ENCODE data around the gene PANK3. TPM values are rescaled to one million over a fixed set of nuclear protein-coding genes. Genes with fewer than 3 reads are reported as not detected.
A peak's percentile ranks its signal among the peaks of the same experiment; 100 is the strongest.
"Not testable (repeated sequence)": the region's sequence is repeated elsewhere in the genome, so short reads cannot be mapped to it uniquely, and the experiment has no call there.

Gene PANK3
- total RNA-seq, 1 donor from 2014 or later: 96.6 TPM

DNA sequence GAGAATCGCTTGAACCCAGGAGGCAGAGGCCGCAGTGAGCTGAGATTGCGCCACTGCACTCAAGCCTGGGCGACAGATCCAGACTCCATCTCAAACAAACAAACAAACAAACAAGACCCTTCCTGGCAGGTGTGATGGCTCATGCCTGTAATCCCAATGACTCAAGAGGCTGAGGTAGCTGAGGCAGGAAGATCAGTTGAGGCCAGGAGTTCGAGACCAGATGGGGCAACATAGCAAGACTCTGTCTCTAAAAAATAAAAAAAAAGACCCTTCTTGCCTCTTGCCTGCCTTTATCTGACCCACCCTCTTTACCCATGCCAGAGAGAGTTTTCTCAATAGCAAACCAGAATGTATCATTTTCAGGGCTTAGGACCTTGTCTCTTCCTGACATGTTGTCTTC lies 8.8 kb upstream of the PANK3 start:
- H3K36me3 Mint-ChIP-seq (ENCODE audit: insufficient read depth): no peaks in the 10 kb centered on the region
- peaks cover 9% of the 10 kb centered on the region for H3K4me1 Mint-ChIP-seq (ENCODE audit: low read depth)
- no peak overlapping the region for H3K27ac Mint-ChIP-seq

DNA sequence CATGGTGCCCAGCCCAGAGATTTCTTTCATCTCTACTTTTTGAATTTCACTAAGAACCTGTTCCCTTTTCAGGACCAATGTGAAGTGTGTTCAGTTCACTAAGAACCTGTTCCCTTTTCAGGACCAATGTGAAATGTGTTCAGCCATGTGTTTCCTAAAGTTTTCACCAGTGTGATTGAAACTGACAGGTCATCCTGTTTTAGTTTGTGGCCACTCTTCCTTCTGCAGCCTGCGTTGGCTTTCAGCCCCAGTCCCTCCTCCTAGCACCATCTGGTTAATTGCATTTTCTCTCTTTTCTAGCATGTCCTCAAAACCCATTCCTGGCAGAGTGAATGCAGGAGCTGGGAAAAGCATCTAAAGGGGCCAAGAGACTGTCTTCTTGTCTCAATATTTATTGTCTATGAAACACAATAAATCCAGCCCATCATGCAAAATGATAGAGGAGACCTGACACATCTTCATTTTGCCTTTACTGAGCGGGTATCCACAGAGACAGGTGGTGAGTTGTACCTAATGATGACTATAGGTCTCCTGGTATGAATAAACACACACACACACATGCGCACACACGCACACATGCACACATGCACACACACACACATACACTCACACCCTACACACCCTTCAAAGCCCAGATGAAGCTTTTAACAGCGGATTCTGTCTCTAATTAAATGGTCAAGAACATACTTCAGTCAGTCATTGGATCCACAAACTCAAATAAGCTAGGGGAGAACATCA lies 6.1 kb upstream of the PANK3 start:
- Mint-ChIP-seq H3K4me1 (ENCODE audit: low read depth) (peaks cover under 1% of the 10 kb centered on the region), H3K27ac (no peak overlapping the region), H3K9me3 (ENCODE audit: low read depth) (no peaks in the 10 kb centered on the region), H3K27me3 (no peaks in the 10 kb centered on the region), H3K4me3 (ENCODE audit: low read depth) (no peak overlapping the region), H3K36me3 (ENCODE audit: insufficient read depth) (no peaks in the 10 kb centered on the region)
- TF ChIP-seq, protein P1, sequence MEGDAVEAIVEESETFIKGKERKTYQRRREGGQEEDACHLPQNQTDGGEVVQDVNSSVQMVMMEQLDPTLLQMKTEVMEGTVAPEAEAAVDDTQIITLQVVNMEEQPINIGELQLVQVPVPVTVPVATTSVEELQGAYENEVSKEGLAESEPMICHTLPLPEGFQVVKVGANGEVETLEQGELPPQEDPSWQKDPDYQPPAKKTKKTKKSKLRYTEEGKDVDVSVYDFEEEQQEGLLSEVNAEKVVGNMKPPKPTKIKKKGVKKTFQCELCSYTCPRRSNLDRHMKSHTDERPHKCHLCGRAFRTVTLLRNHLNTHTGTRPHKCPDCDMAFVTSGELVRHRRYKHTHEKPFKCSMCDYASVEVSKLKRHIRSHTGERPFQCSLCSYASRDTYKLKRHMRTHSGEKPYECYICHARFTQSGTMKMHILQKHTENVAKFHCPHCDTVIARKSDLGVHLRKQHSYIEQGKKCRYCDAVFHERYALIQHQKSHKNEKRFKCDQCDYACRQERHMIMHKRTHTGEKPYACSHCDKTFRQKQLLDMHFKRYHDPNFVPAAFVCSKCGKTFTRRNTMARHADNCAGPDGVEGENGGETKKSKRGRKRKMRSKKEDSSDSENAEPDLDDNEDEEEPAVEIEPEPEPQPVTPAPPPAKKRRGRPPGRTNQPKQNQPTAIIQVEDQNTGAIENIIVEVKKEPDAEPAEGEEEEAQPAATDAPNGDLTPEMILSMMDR (IDR thresholded peaks at IDR 0.05; ENCODE audit: unreplicated experiment): no peak
- no peak for DNase-seq (ENCODE audit: low spot score, unreplicated experiment)

More for the DNA sequence above, 8.8 kb upstream of the PANK3 start:
- no peaks in the 10 kb centered on the region for H3K27me3 Mint-ChIP-seq
- no peak for DNase-seq (ENCODE audit: low spot score, unreplicated experiment)
- TF ChIP-seq, protein P1 (IDR thresholded peaks at IDR 0.05; ENCODE audit: unreplicated experiment): no peak
- no peaks in the 10 kb centered on the region for H3K9me3 Mint-ChIP-seq (ENCODE audit: low read depth)
- no peak overlapping the region for H3K4me3 Mint-ChIP-seq (ENCODE audit: low read depth)

DNA sequence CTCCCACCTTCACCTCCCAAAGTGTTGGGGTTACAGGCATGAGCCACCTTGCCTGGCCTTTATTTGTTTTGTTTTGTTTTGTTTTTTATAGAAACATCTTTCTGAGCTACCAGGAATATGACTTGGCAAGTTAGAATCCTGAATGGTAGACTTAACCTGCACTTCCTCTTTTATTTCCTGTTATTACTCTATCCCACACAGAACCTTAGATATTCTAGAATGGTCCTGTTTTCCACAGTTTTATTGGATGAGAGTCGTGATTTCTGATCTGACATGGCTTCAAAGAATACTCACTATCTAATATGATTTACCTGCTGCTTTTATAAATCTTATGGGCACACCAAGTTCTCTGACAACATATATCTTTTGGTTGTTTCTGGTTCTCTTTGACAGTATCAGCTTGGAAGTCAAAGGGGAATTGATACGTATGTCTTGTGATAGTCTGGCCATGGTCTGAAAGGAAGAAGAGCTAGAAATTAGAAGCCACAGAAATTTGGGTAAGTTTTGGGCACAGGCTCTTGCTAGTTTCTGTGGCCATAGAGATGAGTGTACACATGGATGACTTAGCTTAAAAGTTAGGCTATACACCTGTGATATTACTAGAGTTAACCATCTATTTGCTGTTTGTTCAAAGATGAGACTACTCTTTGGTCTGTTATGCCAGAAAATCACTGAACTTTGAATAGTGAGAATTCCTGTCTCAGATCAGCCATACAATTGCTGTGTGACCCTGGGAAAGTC lies 4.7 kb upstream of the PANK3 start:
- H3K27ac Mint-ChIP-seq: no peak overlapping the region
- TF ChIP-seq, protein P1 (IDR thresholded peaks at IDR 0.05; ENCODE audit: unreplicated experiment): no peak
- DNase-seq (ENCODE audit: low spot score, unreplicated experiment): no peak
- peaks cover 6% of the 10 kb centered on the region for H3K4me1 Mint-ChIP-seq (ENCODE audit: low read depth)
- no peaks in the 10 kb centered on the region for H3K9me3 Mint-ChIP-seq (ENCODE audit: low read depth)
- no peaks in the 10 kb centered on the region for H3K36me3 Mint-ChIP-seq (ENCODE audit: insufficient read depth)
- H3K27me3 Mint-ChIP-seq: no peaks in the 10 kb centered on the region
- H3K4me3 Mint-ChIP-seq (ENCODE audit: low read depth): no peak overlapping the region

DNA sequence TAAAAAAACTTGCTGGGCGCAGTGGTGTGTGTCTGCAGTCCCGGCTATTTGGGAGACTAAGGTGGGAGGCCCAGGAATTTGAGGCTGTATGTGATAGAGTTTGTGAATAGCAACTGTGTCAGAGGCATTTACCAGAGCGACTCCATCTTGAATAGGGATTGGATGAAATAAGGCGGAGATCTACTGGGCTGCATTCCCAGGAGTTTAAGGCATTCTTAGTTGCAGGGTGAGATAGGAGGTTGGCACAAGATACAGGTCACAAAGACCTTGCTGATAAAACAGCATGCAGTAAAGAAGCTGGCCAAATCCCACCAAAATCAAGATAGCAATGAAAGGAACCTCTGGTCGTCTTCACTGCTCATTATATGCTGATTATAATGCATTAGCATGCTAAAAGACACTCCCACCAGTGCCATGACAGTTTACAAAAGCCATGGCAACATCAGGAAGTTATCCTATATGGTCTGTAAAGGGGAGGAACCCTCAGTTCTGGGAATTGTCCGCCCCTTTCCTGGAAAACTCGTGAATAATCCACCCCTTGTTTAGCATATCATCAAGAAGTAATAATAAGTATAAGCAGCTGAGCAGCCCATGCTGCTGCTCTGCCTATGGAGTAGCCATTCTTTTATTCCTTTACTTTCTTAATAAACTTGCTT lies 1.8 kb upstream of the PANK3 start:
- not testable (repeated sequence) for DNase-seq (ENCODE audit: low spot score, unreplicated experiment); H3K27ac Mint-ChIP-seq; H3K27me3 Mint-ChIP-seq; H3K4me3 Mint-ChIP-seq (ENCODE audit: low read depth); H3K36me3 Mint-ChIP-seq (ENCODE audit: insufficient read depth); H3K9me3 Mint-ChIP-seq (ENCODE audit: low read depth)
- H3K4me1 Mint-ChIP-seq (ENCODE audit: low read depth): peaks cover 18% of the 10 kb centered on the region

DNA sequence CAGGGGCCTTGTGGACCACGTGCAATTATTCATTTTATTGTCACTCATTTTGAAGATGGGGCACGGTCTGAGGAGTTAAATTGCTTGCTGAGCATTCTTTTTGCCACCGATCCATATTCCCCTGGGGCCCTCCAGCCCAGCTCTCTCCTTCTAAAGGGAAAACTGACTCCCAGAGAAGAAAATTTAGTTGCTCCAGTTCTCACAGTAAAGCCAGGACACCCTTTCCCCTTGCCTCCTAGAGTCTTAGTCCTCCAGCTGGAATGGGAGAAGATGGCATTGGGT lies 1.0 kb upstream of the PANK3 start:
- Mint-ChIP-seq H3K36me3 (ENCODE audit: insufficient read depth) (peaks cover 5% of the 10 kb centered on the region), H3K27ac (peak overlapping the region; percentile 98), H3K4me3 (ENCODE audit: low read depth) (peak overlapping the region; percentile 77), H3K27me3 (no peaks in the 10 kb centered on the region), H3K9me3 (ENCODE audit: low read depth) (no peaks in the 10 kb centered on the region), H3K4me1 (ENCODE audit: low read depth) (peaks cover 23% of the 10 kb centered on the region)
- DNase-seq (ENCODE audit: low spot score, unreplicated experiment): no peak
- TF ChIP-seq, protein P1 (IDR thresholded peaks at IDR 0.05; ENCODE audit: unreplicated experiment): no peak
